ENCODE data around the gene NSUN5.
"Not testable (repeated sequence)": the region's sequence is repeated elsewhere in the genome, so short reads cannot be mapped to it uniquely, and the experiment has no call there.

- TF ChIP-seq CTCF (conservative IDR thresholded peaks at IDR 0.05 in 1 of 2, IDR thresholded peaks at IDR 0.05 in 1 of 2; ENCODE audit: low read depth in 1 of 2, low read length in 2 of 2); EZH2 (IDR thresholded peaks at IDR 0.05; ENCODE audit: low read length, missing control alignments): not testable (repeated sequence)
These were observed 2.8 kb upstream of the NSUN5 start for GRCh38 chr7:73311421-73311820.

Data from fibroblast of lung (primary cell).